ENCODE data around the gene PEAK1. TPM values are rescaled to one million over a fixed set of nuclear protein-coding genes. Genes with fewer than 3 reads are reported as not detected.
"Not testable (repeated sequence)": the region's sequence is repeated elsewhere in the genome, so short reads cannot be mapped to it uniquely, and the experiment has no call there.

The PEAK1 gene
- total RNA-seq, 1 experiment from 2014 or later, result 6.4 TPM

GRCh38 chr15:77171221-77171967 lies 248.5 kb downstream of the PEAK1 start:
- no peak for DNase-seq (ENCODE audit: low read depth)

GRCh38 chr15:77168616-77169015 lies 251.3 kb downstream of the PEAK1 start:
- in situ Hi-C loops (cut with HindIII; ENCODE audit: low pct_unique_long_range_greater_than_20kb, low sequenced_read_pairs), result no loop called here

More at GRCh38 chr15:77171221-77171967, 248.5 kb downstream of the PEAK1 start:
- in situ Hi-C loops (cut with HindIII; ENCODE audit: low pct_unique_long_range_greater_than_20kb, low sequenced_read_pairs), result no loop called here

DNA sequence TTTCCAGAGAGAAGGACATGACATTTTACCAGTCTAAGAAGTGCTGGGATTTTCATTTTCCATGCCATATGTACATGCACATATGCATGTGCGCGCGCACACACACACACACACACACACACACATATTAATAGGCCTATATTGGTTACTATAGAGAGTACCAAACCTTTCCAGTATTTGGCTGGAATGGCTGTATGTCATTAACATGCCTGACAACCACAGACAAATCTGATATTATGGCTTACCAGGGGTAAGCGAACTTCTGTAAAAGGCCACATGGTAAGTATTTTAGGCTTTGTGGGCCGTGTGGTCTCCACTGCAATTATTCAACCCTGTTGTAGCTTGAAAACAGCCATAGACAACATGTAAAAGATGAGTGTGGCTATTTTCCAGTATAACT lies 251.8 kb downstream of the PEAK1 start:
- in situ Hi-C loops (cut with HindIII; ENCODE audit: low pct_unique_long_range_greater_than_20kb, low sequenced_read_pairs), result no loop called here
- no peak for DNase-seq (ENCODE audit: low read depth)

More at GRCh38 chr15:77168616-77169015, 251.3 kb downstream of the PEAK1 start:
- DNase-seq (ENCODE audit: low read depth), result no peak

DNA sequence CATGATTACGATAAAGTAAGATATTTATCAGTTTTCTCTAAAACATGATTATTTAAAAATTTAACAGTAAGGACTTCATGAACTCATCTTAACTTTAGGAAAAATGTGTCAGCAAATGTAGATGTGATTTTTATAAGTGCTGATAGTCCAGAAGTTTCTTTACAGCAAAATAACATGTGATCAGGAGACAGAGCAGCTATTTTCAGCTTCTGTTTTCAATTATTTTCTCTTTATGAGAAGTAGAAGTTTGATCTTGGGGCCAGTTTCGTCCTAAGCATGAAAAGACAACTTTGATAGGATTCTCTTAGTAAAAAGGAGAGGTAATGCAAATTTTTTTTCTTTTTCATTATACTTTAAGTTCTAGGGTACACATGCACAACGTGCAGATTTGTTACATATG lies 252.5 kb downstream of the PEAK1 start:
- in situ Hi-C loops (cut with HindIII; ENCODE audit: low pct_unique_long_range_greater_than_20kb, low sequenced_read_pairs), result no loop called here
- DNase-seq (ENCODE audit: low read depth), result no peak

- no peak for DNase-seq (ENCODE audit: low read depth)
- in situ Hi-C loops (cut with HindIII; ENCODE audit: low pct_unique_long_range_greater_than_20kb, low sequenced_read_pairs), result no loop called here
Observed at GRCh38 chr15:77163781-77164384, 256.0 kb downstream of the PEAK1 start.

GRCh38 chr15:77162872-77163633 lies 256.9 kb downstream of the PEAK1 start:
- DNase-seq (ENCODE audit: low read depth), result no peak
- in situ Hi-C loops (cut with HindIII; ENCODE audit: low pct_unique_long_range_greater_than_20kb, low sequenced_read_pairs), result no loop called here

- DNase-seq (ENCODE audit: low read depth), result no peak
- in situ Hi-C loops (cut with HindIII; ENCODE audit: low pct_unique_long_range_greater_than_20kb, low sequenced_read_pairs), result no loop called here
Observed at GRCh38 chr15:77160562-77161478, 259.1 kb downstream of the PEAK1 start.

- DNase-seq (ENCODE audit: low read depth); in situ Hi-C loops (cut with HindIII; ENCODE audit: low pct_unique_long_range_greater_than_20kb, low sequenced_read_pairs): not testable (repeated sequence)
Observed at GRCh38 chr15:77156000-77156399, 263.9 kb downstream of the PEAK1 start.

DNA sequence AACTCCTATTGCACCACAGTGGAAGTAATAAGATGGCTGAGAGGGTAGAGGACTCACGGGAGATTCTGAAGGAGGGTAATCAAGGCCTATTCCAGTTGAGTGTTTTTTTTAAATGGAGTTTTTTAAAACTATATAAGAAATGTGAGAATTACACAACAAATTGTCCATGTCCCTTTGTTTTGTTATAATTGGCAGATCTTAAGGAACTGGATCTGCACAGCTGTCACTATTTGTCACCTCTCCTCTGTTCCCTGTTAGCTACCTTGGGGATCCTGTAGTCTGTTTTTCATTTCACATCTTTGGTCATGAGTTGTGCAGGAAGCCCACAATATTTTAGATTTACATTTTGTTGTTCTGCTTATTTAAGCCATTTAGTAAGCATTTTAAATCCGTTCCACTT lies 271.7 kb downstream of the PEAK1 start:
- DNase-seq (ENCODE audit: low read depth), result no peak
- in situ Hi-C loops (cut with HindIII; ENCODE audit: low pct_unique_long_range_greater_than_20kb, low sequenced_read_pairs), result no loop called here

GRCh38 chr15:77145370-77145769 lies 274.5 kb downstream of the PEAK1 start:
- in situ Hi-C loops (cut with HindIII; ENCODE audit: low pct_unique_long_range_greater_than_20kb, low sequenced_read_pairs), result no loop called here
- no peak for DNase-seq (ENCODE audit: low read depth)

DNA sequence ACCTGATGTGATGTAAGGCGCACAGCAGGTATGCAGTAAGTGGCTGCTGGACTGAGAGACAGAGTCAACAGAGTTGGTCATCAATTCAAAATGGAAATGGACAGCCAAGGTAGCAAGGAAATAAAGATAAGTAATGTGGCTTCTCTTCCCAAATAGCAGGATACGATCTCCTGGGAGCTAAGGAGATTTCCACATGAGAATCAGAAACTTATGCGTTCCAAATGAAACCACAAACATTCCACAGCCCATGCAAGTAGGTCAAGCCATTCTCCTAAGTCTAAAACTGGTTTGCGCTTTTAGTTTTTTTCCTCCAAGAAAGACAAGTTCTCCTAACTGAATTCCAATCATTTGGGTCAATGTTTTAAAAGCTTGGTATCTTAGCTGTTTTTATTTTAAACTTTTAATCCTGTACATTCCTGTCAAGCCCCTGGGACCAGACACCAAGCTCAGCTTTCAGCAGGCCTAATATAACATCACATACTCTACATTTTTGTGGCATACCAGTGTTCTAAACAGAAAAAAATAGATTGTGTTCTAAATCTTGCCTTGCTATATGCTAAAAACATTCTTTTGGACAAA lies 275.3 kb downstream of the PEAK1 start:
- no peak for DNase-seq (ENCODE audit: low read depth)
- in situ Hi-C loops (cut with HindIII; ENCODE audit: low pct_unique_long_range_greater_than_20kb, low sequenced_read_pairs), result no loop called here

DNA sequence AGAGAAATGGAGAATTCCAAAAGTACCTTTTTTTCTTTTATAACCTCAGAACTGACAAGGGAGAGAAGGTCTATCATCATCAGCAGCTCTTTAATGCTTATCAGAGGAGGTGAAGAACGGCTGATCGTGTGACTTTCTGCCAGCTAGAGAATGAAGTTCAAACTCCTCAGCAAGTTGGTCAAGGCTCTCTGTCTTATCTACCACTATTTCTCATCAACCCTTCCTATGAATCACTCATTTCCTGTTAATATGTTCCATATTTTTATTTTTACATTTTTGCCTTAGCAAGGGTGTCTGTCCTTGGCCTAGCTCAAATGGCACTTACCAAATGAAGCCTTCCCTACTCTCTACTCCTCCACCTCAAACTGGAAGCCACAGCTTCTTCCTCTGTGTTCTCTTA lies 275.9 kb downstream of the PEAK1 start:
- no peak for DNase-seq (ENCODE audit: low read depth)
- in situ Hi-C loops (cut with HindIII; ENCODE audit: low pct_unique_long_range_greater_than_20kb, low sequenced_read_pairs), result no loop called here

GRCh38 chr15:77143616-77144015 lies 276.3 kb downstream of the PEAK1 start:
- in situ Hi-C loops (cut with HindIII; ENCODE audit: low pct_unique_long_range_greater_than_20kb, low sequenced_read_pairs), result no loop called here
- no peak for DNase-seq (ENCODE audit: low read depth)

DNA sequence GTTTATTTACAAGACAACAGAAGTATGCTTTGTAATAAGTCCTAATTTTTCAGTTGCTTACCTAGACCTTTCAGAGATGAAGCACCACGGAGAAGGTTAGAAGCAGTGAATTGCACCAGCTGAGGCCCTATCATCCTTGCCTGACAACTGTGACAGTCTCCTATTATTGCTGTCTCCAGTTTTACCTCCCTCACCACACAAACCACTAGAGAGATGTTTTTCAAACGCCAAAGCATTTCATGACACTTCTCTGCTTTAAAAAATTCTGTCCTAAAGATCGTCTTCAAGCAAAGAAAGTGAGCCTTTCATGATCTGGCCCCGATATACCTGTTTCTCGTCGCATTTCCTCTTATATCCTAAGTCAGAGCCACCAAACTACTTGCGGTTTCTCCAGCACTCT lies 276.7 kb downstream of the PEAK1 start:
- no peak for DNase-seq (ENCODE audit: low read depth)
- in situ Hi-C loops (cut with HindIII; ENCODE audit: low pct_unique_long_range_greater_than_20kb, low sequenced_read_pairs), result no loop called here

- DNase-seq (ENCODE audit: low read depth), result no peak
- in situ Hi-C loops (cut with HindIII; ENCODE audit: low pct_unique_long_range_greater_than_20kb, low sequenced_read_pairs), result no loop called here
Observed at GRCh38 chr15:77140220-77140619, 279.7 kb downstream of the PEAK1 start.

- in situ Hi-C loops (cut with HindIII; ENCODE audit: low pct_unique_long_range_greater_than_20kb, low sequenced_read_pairs), result no loop called here
- DNase-seq (ENCODE audit: low read depth), result no peak
Observed at GRCh38 chr15:77139312-77139711, 280.6 kb downstream of the PEAK1 start.

- in situ Hi-C loops (cut with HindIII; ENCODE audit: low pct_unique_long_range_greater_than_20kb, low sequenced_read_pairs), result no loop called here
Observed at GRCh38 chr15:77138167-77138522, 281.8 kb downstream of the PEAK1 start.

DNA sequence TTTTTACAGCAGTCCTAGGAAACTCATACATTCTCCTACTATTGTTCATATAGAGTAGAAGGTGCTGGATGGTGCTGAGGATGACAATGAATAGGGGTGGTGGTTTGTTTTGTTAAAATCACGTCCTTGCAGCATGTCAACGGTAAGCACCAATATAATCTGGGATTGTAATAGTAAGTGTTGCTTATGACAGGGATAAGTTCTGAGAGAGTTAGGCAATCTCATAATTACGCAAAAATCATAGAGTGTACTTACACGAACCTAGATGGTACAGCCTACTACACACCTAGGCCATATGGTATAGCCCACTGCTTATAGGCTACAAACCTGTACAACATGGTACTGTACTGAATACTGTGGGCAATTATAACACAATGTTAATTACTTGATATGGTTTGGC lies 284.7 kb downstream of the PEAK1 start:
- no peak for DNase-seq (ENCODE audit: low read depth)
- in situ Hi-C loops (cut with HindIII; ENCODE audit: low pct_unique_long_range_greater_than_20kb, low sequenced_read_pairs), result no loop called here

More at GRCh38 chr15:77138167-77138522, 281.8 kb downstream of the PEAK1 start:
- DNase-seq (ENCODE audit: low read depth), result peak; percentile 14
